Left lung (tissue), 10 donors: Measurements from ENCODE around the gene ICOS. TPM values are rescaled to one million over a fixed set of nuclear protein-coding genes. Genes with fewer than 3 reads are reported as not detected.

Experiments used
- ATAC-seq: fragments of 200-7000 bp; cut with Tn5 transposase; one replicate; pipeline ENCODE4 v1.9.1; 2020; ENCODE audit warnings: moderate library complexity
- DNase-seq, 4 donors: peaks; one replicate each; pipeline ENCODE4 v3.0.0-alpha.2; 2013 to 2020
- H3K27ac ChIP-seq, 2 donors: fragments of 200-600 bp; sonication (generic) in 1 of 2; one replicate each; pipeline versions ENCODE4 v1.5.0 to v1.8.0; 2020 to 2021
- H3K27me3 ChIP-seq, 2 donors: fragments of 200-600 bp; sonication (generic) in 1 of 2; one replicate each; pipeline versions ENCODE4 v1.5.0 to v1.8.0; 2020 to 2021
- H3K36me3 ChIP-seq, 2 donors: fragments of 200-600 bp; sonication (generic) in 1 of 2; one replicate each; pipeline versions ENCODE4 v1.5.0 to v1.8.0; 2020 to 2021
- H3K4me1 ChIP-seq, 2 donors: fragments of 200-600 bp; one replicate each; pipeline ENCODE4 v1.8.0; 2021
- H3K4me3 ChIP-seq, 2 donors: fragments of 200-600 bp; sonication (generic) in 1 of 2; one replicate each; pipeline versions ENCODE4 v1.5.0 to v1.8.0; 2020 to 2021; ENCODE audit warnings: mild to moderate bottlenecking in 1 of 2
- H3K9me3 ChIP-seq, 2 donors: fragments of 200-600 bp; sonication (generic) in 1 of 2; one replicate each; pipeline versions ENCODE4 v1.5.0 to v1.8.0; 2020 to 2021
- CTCF ChIP-seq, 2 donors: fragments of 200-600 bp; sonication (generic) in 1 of 2; IDR thresholded peaks; one replicate each; pipeline versions ENCODE4 v1.5.0 to v1.8.0; 2021; ENCODE audit warnings: antibody characterized with exemption in 2 of 2
- intact Hi-C, 2 donors: fragments of 100-400 bp; cut with DNase I; formaldehyde crosslinking; loops; one replicate each; pipeline versions ENCODE4 v1.11.2 to v1.14.2; 2022
- polyA plus RNA-seq, 6 donors: library from polyadenylated mRNA; unstranded; fragments of 120-200 nt; gene quantifications; one replicate each; pipeline ENCODE4 v1.2.1, GENCODE V29; 2013; ENCODE audit not compliant: insufficient read length in 6 of 6
- total RNA-seq, 2 donors: library from RNA; stranded (reverse); fragmentation: NEBNext Ultra II Directional; extraction: Animal tissue kit (Norgen Biotek cat#: 25700); gene quantifications; one replicate each; pipeline ENCODE4 v1.2.1, GENCODE V29; 2021
- donor health status: DM: no; HTN: yes; CAD: no.
- donor health status: DM: no; HTN: no; CAD: no.

Gene ICOS
- total and polyA plus RNA-seq, 8 donors: 0.04 to 0.71 (median 0.16) TPM; not detected in 2

DNA sequence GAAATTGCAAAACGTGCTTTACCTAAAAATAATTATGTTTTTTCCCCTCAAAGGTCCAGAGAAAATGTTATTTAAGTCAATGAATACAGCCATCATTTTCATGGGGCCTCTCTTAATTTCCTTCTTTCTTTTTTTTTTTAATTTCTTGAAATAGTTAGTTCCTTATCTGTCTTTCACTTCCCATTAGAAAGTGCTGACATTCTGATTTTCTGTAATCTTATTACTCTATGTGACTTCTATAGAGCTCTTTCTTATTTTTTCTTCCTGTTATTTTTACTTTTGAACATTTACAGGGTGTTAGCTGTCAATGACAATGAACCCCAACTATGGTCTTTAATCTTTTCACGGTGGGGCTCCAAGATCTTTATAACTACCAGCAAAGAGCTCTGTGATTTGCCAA, 39.0 kb upstream of the ICOS start:
- DNase-seq: no peak
- no peaks in the 10 kb centered on the region for H3K27me3 ChIP-seq
- peaks cover 3 to 18% of the 10 kb centered on the region in 2 donors for H3K9me3 ChIP-seq
- H3K4me3 ChIP-seq: no peak overlapping the region
- H3K36me3 ChIP-seq: no peaks in the 10 kb centered on the region
- peaks cover 0 to 17% of the 10 kb centered on the region in 2 donors for H3K4me1 ChIP-seq
- TF ChIP-seq CTCF (IDR thresholded peaks at IDR 0.05): no peak
- intact Hi-C loops: no loop called here
- H3K27ac ChIP-seq: no peak overlapping the region
- peak; percentile 30 for ATAC-seq

GRCh38 chr2:203898657-203899056, 37.9 kb upstream of the ICOS start:
- ATAC-seq (no peak), DNase-seq (no peak)
- Histone ChIP-seq H3K27me3 (no peaks in the 10 kb centered on the region), H3K9me3 (peaks cover 5 to 30% of the 10 kb centered on the region in 2 donors), H3K36me3 (no peaks in the 10 kb centered on the region), H3K27ac (no peak overlapping the region), H3K4me3 (no peak overlapping the region), H3K4me1 (peaks cover 0 to 11% of the 10 kb centered on the region in 2 donors)
- no peak for TF ChIP-seq CTCF (IDR thresholded peaks at IDR 0.05)
- intact Hi-C loops: no loop called here

DNA sequence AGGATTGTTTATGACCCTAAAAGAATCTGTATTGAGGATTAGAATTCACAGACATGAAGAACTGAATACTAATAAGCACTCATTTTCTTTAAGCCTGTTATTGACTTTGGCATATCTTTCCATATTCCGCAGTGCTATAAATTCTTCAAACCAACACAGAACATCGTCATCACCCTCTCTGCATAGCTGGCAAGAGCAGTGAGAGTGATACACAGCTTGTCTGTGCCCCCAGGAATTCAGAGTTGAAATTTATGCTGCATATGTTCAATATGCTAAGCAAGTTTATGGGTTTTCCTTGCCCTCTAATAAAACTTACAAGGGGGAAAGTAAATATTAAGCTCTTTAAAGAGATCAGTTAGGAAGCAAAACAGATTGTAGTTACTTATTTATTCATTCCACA, 36.3 kb upstream of the ICOS start:
- intact Hi-C loops: no loop called here
- no peak for DNase-seq
- H3K36me3 ChIP-seq: no peaks in the 10 kb centered on the region
- H3K9me3 ChIP-seq: peaks cover 5 to 31% of the 10 kb centered on the region in 2 donors
- H3K4me3 ChIP-seq: no peak overlapping the region
- TF ChIP-seq CTCF (IDR thresholded peaks at IDR 0.05): no peak
- no peak for ATAC-seq
- peaks cover 0 to 9% of the 10 kb centered on the region in 2 donors for H3K4me1 ChIP-seq
- no peak overlapping the region for H3K27ac ChIP-seq
- H3K27me3 ChIP-seq: no peaks in the 10 kb centered on the region

- TF ChIP-seq CTCF (IDR thresholded peaks at IDR 0.05): no peak
- peaks cover 4 to 13% of the 10 kb centered on the region in 2 donors for H3K4me1 ChIP-seq
- intact Hi-C loops: no loop called here
These were observed 32.5 kb upstream of the ICOS start for GRCh38 chr2:203904022-203904421.

DNA sequence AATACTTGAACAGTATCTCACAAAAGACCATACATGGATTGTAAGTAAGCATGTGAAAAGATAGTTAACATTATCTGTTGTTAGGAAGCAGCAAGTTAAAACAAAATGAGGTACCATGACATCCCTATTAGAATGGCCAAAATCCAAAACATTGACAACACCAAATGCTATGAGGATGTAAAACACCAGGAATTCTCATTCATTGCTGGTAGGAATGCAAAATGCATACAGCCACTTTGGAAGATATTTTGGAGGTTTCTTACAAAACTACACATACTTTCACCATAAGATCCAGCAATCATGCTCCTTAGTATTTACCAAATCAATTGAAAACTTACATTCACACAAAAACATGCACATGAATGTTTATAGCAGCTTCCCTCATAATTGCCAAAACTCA, 30.9 kb upstream of the ICOS start:
- Histone ChIP-seq H3K36me3 (no peaks in the 10 kb centered on the region), H3K9me3 (peaks cover 5 to 31% of the 10 kb centered on the region in 2 donors), H3K27me3 (no peaks in the 10 kb centered on the region), H3K27ac (no peak overlapping the region), H3K4me3 (no peak overlapping the region), H3K4me1 (peaks cover 5 to 20% of the 10 kb centered on the region in 2 donors)
- TF ChIP-seq CTCF (IDR thresholded peaks at IDR 0.05): no peak
- intact Hi-C loops: no loop called here
- ATAC-seq (no peak), DNase-seq (no peak)

More at GRCh38 chr2:203904022-203904421, 32.5 kb upstream of the ICOS start:
- ATAC-seq (no peak), DNase-seq (no peak)
- Histone ChIP-seq H3K36me3 (no peaks in the 10 kb centered on the region), H3K9me3 (peaks cover 5 to 31% of the 10 kb centered on the region in 2 donors), H3K4me3 (no peak overlapping the region), H3K27me3 (no peaks in the 10 kb centered on the region), H3K27ac (no peak overlapping the region)
